GM10847 (cell line): ENCODE results near the gene TRAPPC3.

Experiments
- POLR2A ChIP-seq: IDR thresholded peaks from 2 replicates; pipeline ENCODE4 v1.6.1; 2011; ENCODE audit not compliant: insufficient read length; ENCODE audit errors: extremely low read depth

TRAPPC3 gene

GRCh38 chr1:36149237-36149972 is at the start of gene TRAPPC3:
TSS of gene TRAPPC3 (minus strand) at chr1:36149486. CDS start at chr1:36149378, 108 bp downstream.
- peak; percentile 66 for TF ChIP-seq POLR2A

GRCh38 chr1:36198641-36199040 is 49.4 kb upstream of the TRAPPC3 start:
- TF ChIP-seq POLR2A, result no peak

DNA sequence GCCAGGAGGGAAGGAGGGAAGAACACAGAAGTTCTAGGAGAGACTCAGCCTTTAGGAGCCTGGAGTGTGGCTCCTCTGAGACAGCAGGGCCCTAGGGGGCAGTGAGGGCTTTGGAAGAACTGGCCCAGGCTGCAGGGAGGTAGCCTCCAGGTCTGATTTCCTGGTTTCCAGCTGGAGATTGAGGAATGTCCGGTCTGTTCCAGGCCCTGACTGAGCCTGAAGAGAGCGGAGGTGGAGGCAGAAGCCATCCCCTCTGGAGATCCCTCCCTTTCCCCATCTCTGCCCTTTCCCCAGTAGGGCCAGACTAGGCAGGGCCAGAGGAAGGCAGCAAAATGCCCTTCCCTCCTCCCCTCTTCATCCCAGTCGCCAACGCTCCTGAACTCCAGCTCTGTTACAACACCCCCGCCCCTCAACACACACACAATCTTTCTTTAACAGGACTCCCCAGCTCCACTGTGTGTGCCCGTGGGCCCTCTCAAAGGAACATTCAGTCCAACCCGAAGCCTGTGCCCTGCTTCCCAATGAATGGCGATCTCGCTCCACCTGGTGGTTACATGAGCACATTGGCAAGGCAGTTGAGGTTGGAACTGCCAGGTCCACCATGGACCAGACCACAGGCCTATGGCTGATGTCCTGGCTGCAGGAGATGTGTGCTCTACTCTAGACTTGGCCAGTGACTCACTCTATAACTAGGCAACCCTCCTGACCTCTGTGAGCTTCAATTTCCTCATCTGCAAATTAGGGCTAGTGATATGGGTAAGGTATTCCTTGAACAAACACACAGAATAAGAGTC is 38.7 kb upstream of the TRAPPC3 start:
- TF ChIP-seq POLR2A, result no peak

- no peak for TF ChIP-seq POLR2A
Observed at GRCh38 chr1:36183309-36183856, 34.1 kb upstream of the TRAPPC3 start.

- no peak for TF ChIP-seq POLR2A
Observed at GRCh38 chr1:36182734-36183133, 33.4 kb upstream of the TRAPPC3 start.

DNA sequence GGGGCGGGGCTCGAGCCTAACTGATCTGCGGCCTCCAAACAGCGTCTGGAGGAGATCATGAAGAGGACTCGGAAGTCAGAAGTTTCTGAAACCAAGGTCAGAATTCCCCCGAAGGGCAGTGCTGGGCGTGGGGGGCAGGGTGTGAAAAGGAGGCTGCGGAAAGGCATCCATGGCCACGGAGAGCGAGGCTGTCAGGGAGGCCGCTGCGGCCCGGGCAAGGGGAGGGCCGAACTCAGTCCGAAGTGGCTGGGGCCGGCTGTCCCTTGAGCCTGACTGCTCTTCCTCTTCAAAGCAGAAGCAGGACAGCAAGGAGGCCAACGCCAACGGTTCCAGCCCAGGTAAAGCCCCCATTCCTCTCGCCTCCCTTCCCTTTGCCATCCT is 29.9 kb upstream of the TRAPPC3 start:
- no peak for TF ChIP-seq POLR2A

DNA sequence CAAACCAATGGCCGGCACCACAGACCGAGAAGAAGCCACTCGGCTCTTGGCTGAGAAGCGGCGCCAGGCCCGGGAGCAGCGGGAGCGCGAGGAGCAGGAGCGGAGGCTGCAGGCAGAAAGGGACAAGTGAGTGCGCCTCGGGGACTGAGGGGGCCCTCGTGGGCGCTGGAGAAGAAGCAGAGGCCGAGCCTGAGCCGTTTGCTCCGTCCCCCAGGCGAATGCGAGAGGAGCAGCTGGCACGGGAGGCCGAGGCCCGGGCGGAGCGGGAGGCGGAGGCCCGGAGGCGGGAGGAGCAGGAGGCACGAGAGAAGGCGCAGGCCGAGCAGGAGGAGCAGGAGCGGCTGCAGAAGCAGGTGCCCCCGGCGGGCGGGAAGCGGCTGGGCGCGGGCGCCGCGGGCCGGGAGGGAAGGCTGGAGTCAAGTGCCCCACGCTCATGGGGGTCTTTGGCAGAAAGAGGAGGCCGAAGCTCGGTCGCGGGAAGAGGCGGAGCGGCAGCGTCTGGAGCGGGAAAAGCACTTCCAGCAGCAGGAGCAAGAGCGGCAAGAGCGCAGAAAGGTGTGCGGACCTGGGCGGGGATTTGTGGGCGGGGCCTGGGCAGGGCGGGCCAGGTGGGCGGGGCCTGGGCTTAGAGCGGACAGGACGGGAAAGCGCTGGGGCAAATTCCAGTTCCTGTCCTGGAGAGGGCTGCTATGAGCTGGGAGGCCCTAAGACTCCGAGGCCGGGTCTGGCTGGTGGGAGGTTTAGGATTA is 29.4 kb upstream of the TRAPPC3 start:
- TF ChIP-seq POLR2A, result no peak

DNA sequence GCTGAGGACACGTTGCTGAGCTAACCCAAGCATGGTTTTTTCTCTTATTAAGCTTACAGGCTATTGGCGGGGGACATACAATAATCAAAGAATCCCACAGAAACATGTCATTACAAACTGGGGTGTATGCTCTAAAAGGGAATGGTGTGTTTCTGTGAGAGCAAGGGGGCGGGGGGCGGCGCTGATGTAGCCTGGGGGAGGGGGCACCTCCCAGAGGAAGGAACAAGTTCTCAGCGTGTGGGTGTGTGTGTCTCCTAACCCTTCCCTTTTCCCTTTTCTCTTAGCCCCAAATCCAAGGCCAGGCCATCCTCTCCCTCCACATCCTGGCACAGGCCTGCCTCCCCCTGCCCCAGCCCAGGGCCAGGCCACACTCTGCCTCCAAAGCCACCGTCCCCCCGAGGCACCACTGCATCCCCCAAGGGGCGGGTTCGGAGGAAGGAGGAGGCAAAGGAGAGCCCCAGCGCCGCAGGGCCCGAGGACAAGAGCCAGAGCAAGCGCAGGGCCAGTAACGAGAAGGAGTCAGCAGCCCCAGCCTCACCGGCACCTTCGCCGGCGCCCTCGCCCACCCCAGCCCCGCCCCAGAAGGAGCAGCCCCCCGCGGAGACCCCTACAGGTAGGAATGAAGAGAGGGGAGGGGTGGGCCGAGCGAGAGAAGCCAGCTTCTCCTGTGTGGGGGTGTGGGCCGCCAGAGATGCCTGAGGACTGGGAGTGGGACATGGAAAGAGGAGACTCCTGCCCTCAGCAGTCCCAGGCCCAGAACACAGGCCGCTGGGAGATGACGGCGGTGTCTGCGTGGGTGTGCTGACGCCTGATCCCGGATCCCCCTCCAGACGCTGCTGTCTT is 28.5 kb upstream of the TRAPPC3 start:
- TF ChIP-seq POLR2A, result no peak

DNA sequence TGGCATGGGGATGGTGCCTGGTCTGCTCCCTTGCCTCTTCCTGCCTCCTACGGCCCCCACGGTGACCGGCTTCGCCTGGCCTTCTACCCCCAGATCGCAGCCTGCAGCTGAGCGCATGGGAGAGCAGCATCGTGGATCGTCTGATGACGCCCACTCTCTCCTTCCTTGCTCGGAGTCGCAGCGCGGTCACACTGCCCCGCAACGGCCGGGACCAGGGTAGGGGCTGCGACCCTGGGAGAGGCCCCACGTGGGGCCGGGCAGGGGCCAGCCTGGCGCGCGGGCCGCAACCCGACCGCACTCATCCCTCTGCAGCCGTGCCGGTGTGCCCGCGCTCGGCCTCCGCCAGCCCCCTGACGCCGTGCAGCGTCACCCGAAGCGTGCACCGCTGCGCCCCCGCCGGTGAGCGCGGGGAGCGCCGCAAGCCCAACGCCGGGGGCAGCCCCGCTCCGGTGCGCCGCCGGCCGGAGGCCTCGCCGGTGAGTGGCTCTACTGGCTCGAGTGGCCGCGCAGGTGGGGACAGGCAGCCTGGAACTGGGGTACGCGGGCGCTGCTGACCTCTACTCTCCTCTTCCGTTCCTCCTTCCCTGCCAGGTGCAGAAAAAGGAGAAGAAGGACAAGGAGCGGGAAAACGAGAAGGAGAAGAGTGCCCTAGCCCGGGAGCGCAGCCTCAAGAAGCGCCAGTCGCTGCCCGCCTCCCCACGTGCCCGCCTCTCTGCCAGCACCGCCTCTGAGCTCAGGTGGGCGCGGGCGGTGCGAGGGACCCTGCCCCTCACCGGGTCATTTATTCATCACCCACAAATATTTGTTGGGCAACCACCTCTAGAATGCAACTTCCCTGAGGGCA is 27.0 kb upstream of the TRAPPC3 start:
- TF ChIP-seq POLR2A, result no peak

GRCh38 chr1:36175137-36176095 is 26.1 kb upstream of the TRAPPC3 start:
- no peak for TF ChIP-seq POLR2A

- no peak for TF ChIP-seq POLR2A
Observed at GRCh38 chr1:36174713-36175112, 25.4 kb upstream of the TRAPPC3 start.

DNA sequence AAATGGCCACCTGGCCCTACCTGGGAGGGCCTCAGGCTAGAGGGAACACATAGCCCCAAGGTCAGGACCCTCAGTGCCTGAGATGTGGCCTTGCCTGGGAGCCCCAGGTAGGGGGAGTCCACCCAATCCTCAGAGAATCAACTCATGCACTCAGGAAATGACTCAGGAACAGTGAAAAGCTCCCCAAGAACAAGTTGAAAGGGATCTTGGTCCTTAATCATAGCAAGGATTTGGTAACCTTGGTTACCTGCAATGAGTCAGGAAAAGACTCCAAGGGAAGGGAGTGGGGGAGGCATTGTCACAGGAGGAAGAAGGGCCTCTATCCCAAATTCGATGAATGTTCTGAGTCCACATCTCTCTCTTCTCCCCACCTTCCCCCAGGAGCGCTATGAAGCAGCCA is 23.7 kb upstream of the TRAPPC3 start:
- TF ChIP-seq POLR2A, result no peak
